HepG2 (cell line): ENCODE measurements around the gene SYNJ2. TPM values are rescaled to one million over a fixed set of nuclear protein-coding genes. Genes with fewer than 3 reads are reported as not detected.
A peak's percentile ranks its signal among the peaks of the same experiment; 100 is the strongest.

Experiments
- ARNT ChIP-seq: fragments of 450-650 bp; IDR thresholded peaks from 2 replicates; pipeline ENCODE4 v1.6.1; 2017
- CERS6 ChIP-seq: sonication (generic); formaldehyde crosslinking; IDR thresholded peaks from 2 replicates; pipeline ENCODE4 v1.5.0; 2020; ENCODE audit warnings: missing genetic modification reagents
- GZF1 ChIP-seq: sonication (generic); formaldehyde crosslinking; IDR thresholded peaks from 2 replicates; pipeline ENCODE4 v1.5.1; 2020; ENCODE audit warnings: mild to moderate bottlenecking, missing genetic modification reagents
- HES4 ChIP-seq: sonication (generic); formaldehyde crosslinking; IDR thresholded peaks from 2 replicates; pipeline ENCODE4 v1.9.0; 2021; ENCODE audit warnings: mild to moderate bottlenecking, missing genetic modification reagents, borderline replicate concordance
- IKZF5 ChIP-seq: IDR thresholded peaks from 2 replicates; pipeline ENCODE4 v1.6.1; 2018; ENCODE audit warnings: missing genetic modification reagents, mild to moderate bottlenecking, missing compliant biosample characterization
- MEIS2 ChIP-seq: sonication (generic); formaldehyde crosslinking; IDR thresholded peaks from 2 replicates; pipeline ENCODE4 v1.9.0; 2021; ENCODE audit warnings: mild to moderate bottlenecking, missing genetic modification reagents
- NONO ChIP-seq, 2 experiments: fragments of 450-650 bp in 1 of 2; sonication (generic) in 1 of 2; formaldehyde crosslinking in 1 of 2; IDR thresholded peaks in 1 of 2; conservative IDR thresholded peaks in 1 of 2; 2 replicates each; pipeline versions ENCODE4 v1.6.1 to v1.8.0; 2017 to 2022; ENCODE audit warnings: mild to moderate bottlenecking in 1 of 2, missing genetic modification reagents in 1 of 2, moderate library complexity in 1 of 2
- RBM39 ChIP-seq: fragments of 200-400 bp; formaldehyde crosslinking; IDR thresholded peaks from one replicate; pipeline ENCODE4 v1.6.1; 2018; ENCODE audit warnings: antibody characterized with exemption, mild to moderate bottlenecking, low read depth, low read length; ENCODE audit not compliant: poor library complexity, severe bottlenecking
- SETDB1 ChIP-seq: sonication (generic); formaldehyde crosslinking; IDR thresholded peaks from 2 replicates; pipeline ENCODE4 v1.5.1; 2020; ENCODE audit warnings: missing genetic modification reagents, mild to moderate bottlenecking, borderline replicate concordance
- SNAPC4 ChIP-seq: sonication (generic); formaldehyde crosslinking; IDR thresholded peaks from 2 replicates; pipeline ENCODE4 v1.4.0; 2020; ENCODE audit warnings: mild to moderate bottlenecking, missing genetic modification reagents
- SOX6 ChIP-seq, 2 experiments: fragments of 450-650 bp in 1 of 2; sonication (generic) in 1 of 2; formaldehyde crosslinking in 1 of 2; IDR thresholded peaks; 2 replicates each; pipeline versions ENCODE4 v1.4.0 to v1.6.1; 2017 to 2020; ENCODE audit warnings: antibody characterized with exemption in 1 of 2, mild to moderate bottlenecking in 1 of 2, missing genetic modification reagents in 1 of 2
- TARDBP ChIP-seq: sonication (generic); formaldehyde crosslinking; IDR thresholded peaks from 2 replicates; pipeline ENCODE4 v1.8.0; 2022; ENCODE audit warnings: mild to moderate bottlenecking, missing genetic modification reagents
- TCF7 ChIP-seq: sonication (generic); IDR thresholded peaks from 2 replicates; pipeline ENCODE4 v1.6.1; 2016; ENCODE audit warnings: antibody characterized with exemption, low read depth
- ZBTB1 ChIP-seq: sonication (generic); formaldehyde crosslinking; IDR thresholded peaks from 2 replicates; pipeline ENCODE4 v1.4.0; 2020; ENCODE audit warnings: missing genetic modification reagents, borderline replicate concordance
- ZFP41 ChIP-seq: sonication (generic); formaldehyde crosslinking; IDR thresholded peaks from 2 replicates; pipeline ENCODE4 v1.4.0; 2020; ENCODE audit warnings: mild to moderate bottlenecking, missing genetic modification reagents, borderline replicate concordance
- ZIK1 ChIP-seq: sonication (generic); formaldehyde crosslinking; IDR thresholded peaks from 2 replicates; pipeline ENCODE4 v1.5.0; 2020; ENCODE audit warnings: mild to moderate bottlenecking, low read depth, missing genetic modification reagents, borderline replicate concordance
- ZNF792 ChIP-seq: IDR thresholded peaks from 2 replicates; pipeline ENCODE4 v1.6.1; 2016
- polyA plus RNA-seq, 8 experiments: library from polyadenylated mRNA; depleted of rRNA in 3 of 8; stranded (reverse) in 7 of 8; unstranded in 1 of 8; fragments of >200 nt; fragmentation: Illumina TruSeq in 4 of 8; extraction: Trizol in 4 of 8; gene quantifications; 2 replicates each; pipeline versions ENCODE4 v1.2.1 to v1.2.3, GENCODE V29; 2011 to 2016; ENCODE audit warnings: low read depth in 4 of 8, missing spikeins in 1 of 8, mixed read lengths in 1 of 8; ENCODE audit not compliant: insufficient read depth in 1 of 8
- total RNA-seq, 5 experiments: library from RNA; depleted of rRNA; stranded (reverse); fragments of >200 nt; fragmentation: Illumina TruSeq; extraction: Trizol; gene quantifications; 2 replicates each; pipeline ENCODE4 v1.2.3, GENCODE V29; 2016; ENCODE audit warnings: low read depth in 1 of 5
- TF ChIP-seq, protein P1 (sequence below): IDR thresholded peaks from 2 replicates; pipeline ENCODE4 v1.6.1; 2016; ENCODE audit warnings: mild to moderate bottlenecking, missing biosample characterization, missing genetic modification reagents
- TF ChIP-seq, protein P2 (sequence below): IDR thresholded peaks from 2 replicates; pipeline ENCODE4 v1.6.1; 2016; ENCODE audit warnings: missing genetic modification reagents, missing compliant biosample characterization
- TF ChIP-seq, protein P3 (sequence below): sonication (generic); formaldehyde crosslinking; IDR thresholded peaks from 2 replicates; pipeline ENCODE4 v1.5.1; 2020; ENCODE audit warnings: missing genetic modification reagents, mild to moderate bottlenecking, borderline replicate concordance

SYNJ2 gene
- total and polyA plus RNA-seq, 2 of the 13 experiments (the other 11 are each of a cell fraction or from before 2014, with no cell fraction given): 39.1 to 57.6 TPM

DNA sequence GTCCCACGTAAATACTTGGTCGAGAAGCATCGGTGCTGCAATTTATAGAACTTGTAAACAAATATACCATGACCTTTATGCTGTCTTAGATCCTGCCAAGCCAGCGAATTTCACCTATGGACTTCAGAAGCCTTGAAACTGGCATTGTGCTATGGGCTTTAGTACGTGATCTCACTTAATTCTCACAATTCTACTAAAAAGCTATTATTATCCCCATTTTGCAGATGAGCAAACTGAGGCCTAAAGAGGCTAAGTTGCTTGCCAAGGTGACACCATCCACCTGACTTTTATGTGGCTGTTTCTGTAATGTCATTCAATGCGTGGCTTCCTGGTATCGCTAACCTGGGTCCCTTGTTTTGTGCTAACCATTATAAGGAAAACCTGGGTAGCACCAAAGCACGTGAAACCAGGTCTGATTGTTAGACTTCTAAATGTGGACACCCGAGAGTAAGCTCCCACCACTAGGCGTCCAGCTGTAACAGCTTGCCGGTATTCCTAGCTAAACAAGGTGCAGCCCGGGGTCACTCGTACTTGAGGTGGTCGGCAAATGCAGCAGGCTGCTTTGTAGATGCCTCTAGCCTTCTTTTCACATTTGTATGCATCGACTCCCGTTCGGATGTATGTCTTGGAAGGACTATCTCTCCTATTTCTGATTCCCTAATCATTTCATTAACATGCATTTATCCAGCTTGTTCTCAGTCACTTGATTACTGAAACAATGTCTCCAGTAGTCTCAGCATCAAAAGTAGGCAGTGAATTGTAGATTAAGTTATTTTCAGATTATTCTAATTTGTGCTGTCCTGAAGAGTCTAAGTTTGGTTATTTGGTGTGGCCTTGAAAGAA, 1.1 kb downstream of the SYNJ2 start (continued):
- TF ChIP-seq TCF7 (no peak), HES4 (CRISPR knock-in tag) (no peak), ARNT (no peak), TARDBP (CRISPR knock-in tag) (peak; percentile 20; the same call in 1 of the 2 replicates), MEIS2 (CRISPR knock-in tag) (no peak), IKZF5 (CRISPR knock-in tag) (peak; percentile 65; the same call in 1 of the 2 replicates), ZIK1 (CRISPR knock-in tag) (peak; percentile 78; the same call in 1 of the 2 replicates), NONO (IDR thresholded peaks at IDR 0.05) (no peak), NONO (CRISPR knock-in tag; conservative IDR thresholded peaks at IDR 0.05) (no peak), SNAPC4 (no peak), CERS6 (CRISPR knock-in tag) (no peak), ZFP41 (CRISPR knock-in tag) (peak; percentile 42; the same call in 1 of the 2 replicates), ZBTB1 (CRISPR knock-in tag) (no peak), RBM39 (no peak), SETDB1 (CRISPR knock-in tag) (no peak), ZNF792 (CRISPR knock-in tag) (no peak), GZF1 (CRISPR knock-in tag) (no peak), SOX6 (IDR thresholded peaks at IDR 0.05) (no peak), SOX6 (CRISPR knock-in tag; IDR thresholded peaks at IDR 0.05) (peak; percentile 40)
- TF ChIP-seq, protein P1, sequence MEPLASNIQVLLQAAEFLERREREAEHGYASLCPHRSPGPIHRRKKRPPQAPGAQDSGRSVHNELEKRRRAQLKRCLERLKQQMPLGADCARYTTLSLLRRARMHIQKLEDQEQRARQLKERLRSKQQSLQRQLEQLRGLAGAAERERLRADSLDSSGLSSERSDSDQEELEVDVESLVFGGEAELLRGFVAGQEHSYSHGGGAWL (CRISPR knock-in tag): no peak
- TF ChIP-seq, protein P2, sequence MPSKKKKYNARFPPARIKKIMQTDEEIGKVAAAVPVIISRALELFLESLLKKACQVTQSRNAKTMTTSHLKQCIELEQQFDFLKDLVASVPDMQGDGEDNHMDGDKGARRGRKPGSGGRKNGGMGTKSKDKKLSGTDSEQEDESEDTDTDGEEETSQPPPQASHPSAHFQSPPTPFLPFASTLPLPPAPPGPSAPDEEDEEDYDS (CRISPR knock-in tag): peak; percentile 48; the same call in 1 of the 2 replicates
- TF ChIP-seq, protein P3, sequence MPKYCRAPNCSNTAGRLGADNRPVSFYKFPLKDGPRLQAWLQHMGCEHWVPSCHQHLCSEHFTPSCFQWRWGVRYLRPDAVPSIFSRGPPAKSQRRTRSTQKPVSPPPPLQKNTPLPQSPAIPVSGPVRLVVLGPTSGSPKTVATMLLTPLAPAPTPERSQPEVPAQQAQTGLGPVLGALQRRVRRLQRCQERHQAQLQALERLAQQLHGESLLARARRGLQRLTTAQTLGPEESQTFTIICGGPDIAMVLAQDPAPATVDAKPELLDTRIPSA (CRISPR knock-in tag): no peak
